Adrenal gland (tissue), 5 donors: ENCODE data around the gene CXCR5.
A peak's percentile ranks its signal among the peaks of the same experiment; 100 is the strongest.

ENCODE experiments used
- CTCF ChIP-seq, 6 experiments: fragments of 450-650 bp in 4 of 6; fragments of 200-600 bp in 2 of 6; sonication (generic) in 1 of 6; IDR thresholded peaks; 1 replicate in 5 of 6; 2 replicates in 1 of 6; pipeline versions ENCODE4 v1.5.1 to v1.8.0; 2016 to 2021; ENCODE audit warnings: antibody characterized with exemption in 6 of 6, mild to moderate bottlenecking in 2 of 6, moderate library complexity in 1 of 6
- POLR2A ChIP-seq, 2 donors: fragments of 450-650 bp; IDR thresholded peaks; one replicate each; pipeline ENCODE4 v1.6.1; 2017; ENCODE audit warnings: antibody characterized with exemption in 2 of 2, mild to moderate bottlenecking in 2 of 2, moderate library complexity in 1 of 2
- donor health status: DM: no; HTN: no; CAD: no.

- TF ChIP-seq CTCF (IDR thresholded peaks at IDR 0.05): no peak
- peak in 1 of 2 donors; percentile 23 for TF ChIP-seq POLR2A (IDR thresholded peaks at IDR 0.05)
These were observed 33.9 kb downstream of the CXCR5 start for GRCh38 chr11:118917481-118918127.
